ENCODE data around the gene OR52H1. TPM values are rescaled to one million over a fixed set of nuclear protein-coding genes. Genes with fewer than 3 reads are reported as not detected.

Gene OR52H1
- total RNA-seq, 1 experiment from 2014 or later, result not detected

DNA sequence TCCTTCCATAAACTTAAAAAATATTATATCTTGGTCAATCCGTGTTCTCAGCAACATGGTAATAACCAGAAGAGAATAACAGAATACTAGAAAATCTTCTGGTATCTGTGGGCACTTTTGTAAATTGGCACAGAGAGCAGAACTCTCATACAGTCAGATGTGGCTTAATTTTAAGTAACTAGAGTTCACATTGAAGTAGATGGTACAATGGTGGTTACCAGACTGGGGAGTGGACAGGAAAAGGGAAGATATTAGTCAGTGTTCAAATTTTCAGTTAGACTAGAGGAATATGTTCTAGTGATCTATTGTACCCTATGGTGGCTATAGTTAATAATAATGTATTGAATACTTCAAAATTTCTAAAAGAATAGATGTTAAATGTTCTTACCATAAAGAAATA lies 6.9 kb downstream of the OR52H1 start:
- no peaks in the 10 kb centered on the region for H3K9me3 ChIP-seq (ENCODE audit: low read depth, low read length, poor library complexity, severe bottlenecking)
- DNase-seq (ENCODE audit: low spot score), result no peak
- ChIA-PET CTCF (no interaction called here), POLR2A (ENCODE audit: low non-redundant PET) (no interaction called here)
- TF ChIP-seq, protein P1, sequence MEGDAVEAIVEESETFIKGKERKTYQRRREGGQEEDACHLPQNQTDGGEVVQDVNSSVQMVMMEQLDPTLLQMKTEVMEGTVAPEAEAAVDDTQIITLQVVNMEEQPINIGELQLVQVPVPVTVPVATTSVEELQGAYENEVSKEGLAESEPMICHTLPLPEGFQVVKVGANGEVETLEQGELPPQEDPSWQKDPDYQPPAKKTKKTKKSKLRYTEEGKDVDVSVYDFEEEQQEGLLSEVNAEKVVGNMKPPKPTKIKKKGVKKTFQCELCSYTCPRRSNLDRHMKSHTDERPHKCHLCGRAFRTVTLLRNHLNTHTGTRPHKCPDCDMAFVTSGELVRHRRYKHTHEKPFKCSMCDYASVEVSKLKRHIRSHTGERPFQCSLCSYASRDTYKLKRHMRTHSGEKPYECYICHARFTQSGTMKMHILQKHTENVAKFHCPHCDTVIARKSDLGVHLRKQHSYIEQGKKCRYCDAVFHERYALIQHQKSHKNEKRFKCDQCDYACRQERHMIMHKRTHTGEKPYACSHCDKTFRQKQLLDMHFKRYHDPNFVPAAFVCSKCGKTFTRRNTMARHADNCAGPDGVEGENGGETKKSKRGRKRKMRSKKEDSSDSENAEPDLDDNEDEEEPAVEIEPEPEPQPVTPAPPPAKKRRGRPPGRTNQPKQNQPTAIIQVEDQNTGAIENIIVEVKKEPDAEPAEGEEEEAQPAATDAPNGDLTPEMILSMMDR (conservative IDR thresholded peaks at IDR 0.05; ENCODE audit: low read depth, low read length), result no peak
- TF ChIP-seq EZH2 (IDR thresholded peaks at IDR 0.05; ENCODE audit: borderline replicate concordance, low read depth, low read length, poor library complexity, severe bottlenecking), result no peak
- H3K36me3 ChIP-seq (ENCODE audit: insufficient read depth, low read length, poor library complexity, severe bottlenecking), result no peaks in the 10 kb centered on the region
- H3K27me3 ChIP-seq (replicated peaks; ENCODE audit: insufficient read depth, low read depth, low read length, poor library complexity), result no peaks in the 10 kb centered on the region
- no peak overlapping the region for H3K4me3 ChIP-seq (ENCODE audit: low read depth, low read length, poor library complexity, severe bottlenecking)
- H3K27ac ChIP-seq (ENCODE audit: low read depth, low read length, poor library complexity, severe bottlenecking), result no peak overlapping the region
- no peaks in the 10 kb centered on the region for H3K4me1 ChIP-seq (ENCODE audit: insufficient read depth, low read length, poor library complexity, severe bottlenecking)
- intact Hi-C loops (cut with micrococcal nuclease; ENCODE audit: unreplicated experiment), result no loop called here
- no TSS peak for BruUV-seq (replicated peaks)

- Histone ChIP-seq H3K36me3 (ENCODE audit: insufficient read depth, low read length, poor library complexity, severe bottlenecking) (no peaks in the 10 kb centered on the region), H3K4me3 (ENCODE audit: low read depth, low read length, poor library complexity, severe bottlenecking) (no peak overlapping the region), H3K27me3 (replicated peaks; ENCODE audit: insufficient read depth, low read depth, low read length, poor library complexity) (no peaks in the 10 kb centered on the region), H3K27ac (ENCODE audit: low read depth, low read length, poor library complexity, severe bottlenecking) (no peak overlapping the region), H3K4me1 (ENCODE audit: insufficient read depth, low read length, poor library complexity, severe bottlenecking) (no peaks in the 10 kb centered on the region), H3K9me3 (ENCODE audit: low read depth, low read length, poor library complexity, severe bottlenecking) (no peaks in the 10 kb centered on the region)
- intact Hi-C loops (cut with micrococcal nuclease; ENCODE audit: unreplicated experiment), result no loop called here
- TF ChIP-seq, protein P1 (conservative IDR thresholded peaks at IDR 0.05; ENCODE audit: low read depth, low read length), result no peak
- no peak for TF ChIP-seq EZH2 (IDR thresholded peaks at IDR 0.05; ENCODE audit: borderline replicate concordance, low read depth, low read length, poor library complexity, severe bottlenecking)
- DNase-seq (ENCODE audit: low spot score), result no peak
- no TSS peak for BruUV-seq (replicated peaks)
- POLR2A ChIA-PET (ENCODE audit: low non-redundant PET), result no interaction called here
- CTCF ChIA-PET, result no interaction called here
Measured at GRCh38 chr11:5536482-5536881, 11.9 kb downstream of the OR52H1 start.

GRCh38 chr11:5534046-5534445 lies 14.3 kb downstream of the OR52H1 start:
- Histone ChIP-seq H3K27me3 (replicated peaks; ENCODE audit: insufficient read depth, low read depth, low read length, poor library complexity) (no peaks in the 10 kb centered on the region), H3K4me1 (ENCODE audit: insufficient read depth, low read length, poor library complexity, severe bottlenecking) (no peaks in the 10 kb centered on the region), H3K4me3 (ENCODE audit: low read depth, low read length, poor library complexity, severe bottlenecking) (no peak overlapping the region), H3K36me3 (ENCODE audit: insufficient read depth, low read length, poor library complexity, severe bottlenecking) (no peaks in the 10 kb centered on the region), H3K27ac (ENCODE audit: low read depth, low read length, poor library complexity, severe bottlenecking) (no peak overlapping the region), H3K9me3 (ENCODE audit: low read depth, low read length, poor library complexity, severe bottlenecking) (no peaks in the 10 kb centered on the region)
- POLR2A ChIA-PET (ENCODE audit: low non-redundant PET), result no interaction called here
- CTCF ChIA-PET, result no interaction called here
- DNase-seq (ENCODE audit: low spot score), result no peak
- BruUV-seq (replicated peaks), result no TSS peak
- intact Hi-C loops (cut with micrococcal nuclease; ENCODE audit: unreplicated experiment), result no loop called here
- no peak for TF ChIP-seq EZH2 (IDR thresholded peaks at IDR 0.05; ENCODE audit: borderline replicate concordance, low read depth, low read length, poor library complexity, severe bottlenecking)
- TF ChIP-seq, protein P1 (conservative IDR thresholded peaks at IDR 0.05; ENCODE audit: low read depth, low read length), result no peak
